Measurements from ENCODE around the gene GH1. TPM values are rescaled to one million over a fixed set of nuclear protein-coding genes. Genes with fewer than 3 reads are reported as not detected.
A peak's percentile ranks its signal among the peaks of the same experiment; 100 is the strongest.
"Not testable (repeated sequence)": the region's sequence is repeated elsewhere in the genome, so short reads cannot be mapped to it uniquely, and the experiment has no call there.

Gene GH1
- total RNA-seq, 1 donor from 2014 or later = not detected

GRCh38 chr17:63889026-63889848 lies 29.4 kb downstream of the GH1 start:
- H3K4me1 Mint-ChIP-seq (ENCODE audit: unreplicated experiment); H3K27me3 Mint-ChIP-seq (ENCODE audit: unreplicated experiment); H3K9me3 Mint-ChIP-seq (ENCODE audit: unreplicated experiment); H3K36me3 Mint-ChIP-seq (ENCODE audit: low read depth, unreplicated experiment); H3K4me3 Mint-ChIP-seq (ENCODE audit: unreplicated experiment); H3K27ac Mint-ChIP-seq (ENCODE audit: unreplicated experiment): not testable (repeated sequence)
- peak; percentile 49 for TF ChIP-seq CTCF (IDR thresholded peaks at IDR 0.05; ENCODE audit: unreplicated experiment)
- peak; percentile 51 for DNase-seq (ENCODE audit: low spot score)

GRCh38 chr17:63885119-63885518 lies 33.5 kb downstream of the GH1 start:
- not testable (repeated sequence) for H3K4me3 Mint-ChIP-seq (ENCODE audit: unreplicated experiment); H3K36me3 Mint-ChIP-seq (ENCODE audit: low read depth, unreplicated experiment); H3K27me3 Mint-ChIP-seq (ENCODE audit: unreplicated experiment); H3K9me3 Mint-ChIP-seq (ENCODE audit: unreplicated experiment); DNase-seq (ENCODE audit: low spot score); H3K27ac Mint-ChIP-seq (ENCODE audit: unreplicated experiment)
- peaks cover 14% of the 10 kb centered on the region for H3K4me1 Mint-ChIP-seq (ENCODE audit: unreplicated experiment)

DNA sequence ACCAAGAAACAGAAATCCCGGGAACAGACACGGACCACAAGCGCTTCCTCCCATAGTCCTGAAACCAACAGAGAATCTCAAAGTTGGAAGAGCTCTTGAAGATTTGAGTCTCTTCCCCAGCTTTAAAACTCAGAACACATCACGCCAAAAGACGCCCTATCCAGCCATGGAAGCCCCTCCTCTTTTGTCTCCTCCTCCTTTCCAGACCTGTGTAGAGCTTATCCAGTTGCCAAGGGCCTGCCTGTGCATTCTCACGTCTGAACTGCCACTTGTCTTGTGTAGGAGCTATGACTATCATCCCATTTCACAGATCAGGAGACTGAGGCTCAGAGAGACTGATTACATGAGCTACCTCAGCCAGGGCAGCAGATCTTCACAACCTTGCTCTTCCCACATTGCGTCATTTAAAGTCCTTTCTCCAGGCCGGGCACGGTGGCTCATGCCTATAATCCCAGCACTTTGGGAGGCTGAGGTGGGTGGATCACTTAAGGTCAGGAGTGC lies 36.0 kb downstream of the GH1 start:
- not testable (repeated sequence) for H3K27me3 Mint-ChIP-seq (ENCODE audit: unreplicated experiment); DNase-seq (ENCODE audit: low spot score); H3K4me3 Mint-ChIP-seq (ENCODE audit: unreplicated experiment); H3K27ac Mint-ChIP-seq (ENCODE audit: unreplicated experiment); H3K9me3 Mint-ChIP-seq (ENCODE audit: unreplicated experiment); H3K36me3 Mint-ChIP-seq (ENCODE audit: low read depth, unreplicated experiment)
- peaks cover 12% of the 10 kb centered on the region for H3K4me1 Mint-ChIP-seq (ENCODE audit: unreplicated experiment)

DNA sequence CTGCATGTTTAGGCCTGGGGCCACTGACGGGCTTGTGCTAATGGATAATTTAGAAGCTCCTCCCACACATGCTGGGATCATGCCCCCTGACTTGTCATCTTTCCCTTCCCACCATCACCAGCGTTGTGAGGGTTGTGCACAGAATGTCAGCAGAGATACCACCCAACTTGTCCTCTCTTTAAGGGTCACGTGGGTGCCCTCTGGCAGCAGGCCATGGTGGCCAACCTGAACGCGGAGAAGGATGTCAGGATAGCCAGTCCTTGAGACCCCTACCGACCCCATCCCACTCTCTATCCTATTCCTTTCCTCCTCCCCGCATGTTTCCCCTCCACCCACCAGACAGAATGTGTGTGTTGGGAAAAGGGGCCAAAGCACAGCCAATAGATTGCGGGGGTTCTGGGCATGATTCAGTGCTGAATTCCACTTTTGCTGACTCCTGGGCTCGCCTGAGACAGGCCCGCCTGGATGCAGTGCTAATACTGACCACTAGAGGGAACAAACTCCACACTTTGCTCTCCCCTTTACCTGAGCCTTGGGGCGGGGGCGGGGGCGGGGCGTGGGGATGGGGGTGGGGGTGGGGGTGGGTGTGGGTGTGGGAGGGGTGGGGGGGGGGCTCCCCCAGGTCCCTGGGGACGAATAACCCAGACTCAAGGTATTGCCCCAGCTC lies 36.6 kb downstream of the GH1 start, which contains the start of gene GH2:
TSS of gene GH2 (minus strand) at position 10 of the 667 bp plus-strand sequence. CDS start 143 bp downstream, outside the sequence.
- TF ChIP-seq CTCF (IDR thresholded peaks at IDR 0.05; ENCODE audit: unreplicated experiment) = peak; percentile 57
- Mint-ChIP-seq H3K4me3 (ENCODE audit: unreplicated experiment) (no peak within 1 kb of the TSS), H3K9me3 (ENCODE audit: unreplicated experiment) (no peaks in the 10 kb centered on the region), H3K4me1 (ENCODE audit: unreplicated experiment) (peaks cover 12% of the 10 kb centered on the region), H3K27me3 (ENCODE audit: unreplicated experiment) (peaks cover 4% of the 10 kb centered on the region), H3K27ac (ENCODE audit: unreplicated experiment) (no peak within 1 kb of the TSS), H3K36me3 (ENCODE audit: low read depth, unreplicated experiment) (no peaks in the 10 kb centered on the region)
- DNase-seq (ENCODE audit: low spot score) = peak; percentile 72

GRCh38 chr17:63881337-63881736 lies 37.3 kb downstream of the GH1 start:
- not testable (repeated sequence) for H3K36me3 Mint-ChIP-seq (ENCODE audit: low read depth, unreplicated experiment); H3K4me3 Mint-ChIP-seq (ENCODE audit: unreplicated experiment); H3K27ac Mint-ChIP-seq (ENCODE audit: unreplicated experiment); H3K27me3 Mint-ChIP-seq (ENCODE audit: unreplicated experiment); H3K9me3 Mint-ChIP-seq (ENCODE audit: unreplicated experiment)
- H3K4me1 Mint-ChIP-seq (ENCODE audit: unreplicated experiment) = peaks cover 12% of the 10 kb centered on the region
- DNase-seq (ENCODE audit: low spot score) = peak; percentile 57

DNA sequence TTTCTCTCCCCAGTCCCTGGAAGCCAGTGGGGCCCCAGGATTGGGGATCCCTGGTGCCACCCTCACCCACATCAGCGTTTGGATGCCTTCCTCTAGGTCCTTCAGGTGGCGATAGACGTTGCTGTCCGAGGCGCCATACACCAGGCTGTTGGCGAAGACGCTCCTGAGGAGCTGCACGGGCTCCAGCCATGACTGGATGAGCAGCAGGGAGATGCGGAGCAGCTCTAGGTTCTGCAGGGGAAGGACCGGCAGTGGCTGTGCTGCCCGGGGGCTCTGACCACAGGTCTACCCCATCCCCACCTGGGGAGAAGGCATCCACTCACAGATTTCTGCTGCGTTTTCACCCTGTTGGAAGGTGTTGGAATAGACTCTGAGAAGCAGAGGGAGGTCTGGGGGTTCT lies 37.9 kb downstream of the GH1 start:
- H3K27ac Mint-ChIP-seq (ENCODE audit: unreplicated experiment) = no peak overlapping the region
- no peaks in the 10 kb centered on the region for H3K9me3 Mint-ChIP-seq (ENCODE audit: unreplicated experiment)
- H3K27me3 Mint-ChIP-seq (ENCODE audit: unreplicated experiment) = peaks cover 4% of the 10 kb centered on the region
- H3K36me3 Mint-ChIP-seq (ENCODE audit: low read depth, unreplicated experiment) = no peaks in the 10 kb centered on the region
- H3K4me3 Mint-ChIP-seq (ENCODE audit: unreplicated experiment) = no peak overlapping the region
- peaks cover 12% of the 10 kb centered on the region for H3K4me1 Mint-ChIP-seq (ENCODE audit: unreplicated experiment)
- no peak for TF ChIP-seq CTCF (IDR thresholded peaks at IDR 0.05; ENCODE audit: unreplicated experiment)
- no peak for DNase-seq (ENCODE audit: low spot score)

DNA sequence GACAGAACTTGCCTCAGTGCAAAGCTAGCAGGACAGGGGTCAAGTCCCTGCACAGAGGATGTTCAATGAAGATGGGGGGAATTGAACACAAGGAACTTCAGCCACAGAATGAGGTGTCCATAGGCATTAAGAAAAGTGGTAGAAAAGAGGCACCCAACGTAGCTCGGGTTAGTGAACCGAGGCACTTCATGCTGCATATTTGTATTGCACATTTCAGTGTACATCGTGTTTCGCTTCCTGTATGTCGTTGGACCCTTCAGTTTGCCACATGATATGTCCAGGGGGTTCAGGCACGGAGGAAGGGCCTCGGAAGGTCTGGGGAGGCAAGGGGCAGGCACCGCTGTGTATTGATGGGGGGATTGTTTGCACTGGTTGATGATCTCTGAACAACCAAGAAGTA lies 40.2 kb downstream of the GH1 start:
- H3K4me3 Mint-ChIP-seq (ENCODE audit: unreplicated experiment); H3K36me3 Mint-ChIP-seq (ENCODE audit: low read depth, unreplicated experiment); H3K9me3 Mint-ChIP-seq (ENCODE audit: unreplicated experiment); H3K27ac Mint-ChIP-seq (ENCODE audit: unreplicated experiment); H3K27me3 Mint-ChIP-seq (ENCODE audit: unreplicated experiment); DNase-seq (ENCODE audit: low spot score): not testable (repeated sequence)
- peaks cover 12% of the 10 kb centered on the region for H3K4me1 Mint-ChIP-seq (ENCODE audit: unreplicated experiment)

GRCh38 chr17:63874693-63875092 lies 43.9 kb downstream of the GH1 start:
- not testable (repeated sequence) for H3K27ac Mint-ChIP-seq (ENCODE audit: unreplicated experiment); DNase-seq (ENCODE audit: low spot score); H3K36me3 Mint-ChIP-seq (ENCODE audit: low read depth, unreplicated experiment); H3K4me1 Mint-ChIP-seq (ENCODE audit: unreplicated experiment); H3K27me3 Mint-ChIP-seq (ENCODE audit: unreplicated experiment); H3K9me3 Mint-ChIP-seq (ENCODE audit: unreplicated experiment)
- peak overlapping the region; percentile 11 for H3K4me3 Mint-ChIP-seq (ENCODE audit: unreplicated experiment)

- not testable (repeated sequence) for H3K4me3 Mint-ChIP-seq (ENCODE audit: unreplicated experiment); H3K4me1 Mint-ChIP-seq (ENCODE audit: unreplicated experiment); H3K27ac Mint-ChIP-seq (ENCODE audit: unreplicated experiment); DNase-seq (ENCODE audit: low spot score); H3K27me3 Mint-ChIP-seq (ENCODE audit: unreplicated experiment); H3K36me3 Mint-ChIP-seq (ENCODE audit: low read depth, unreplicated experiment); H3K9me3 Mint-ChIP-seq (ENCODE audit: unreplicated experiment)
Measured at GRCh38 chr17:63874061-63874626, 44.5 kb downstream of the GH1 start.

Measured in endothelial cell (in vitro differentiated cells).